Transverse colon (tissue), 3 donors: ENCODE results near the gene PDZD2.

Experiments used
- POLR2A ChIP-seq: fragments of 450-650 bp; IDR thresholded peaks from one replicate; pipeline ENCODE4 v1.6.1; 2016; ENCODE audit warnings: antibody characterized with exemption, mild to moderate bottlenecking, moderate library complexity
- TF ChIP-seq, protein P1 (sequence below), 5 experiments: fragments of 200-600 bp in 3 of 5; fragments of 450-650 bp in 2 of 5; sonication (generic) in 3 of 5; IDR thresholded peaks; 1 replicate in 2 of 5; 2 replicates in 3 of 5; pipeline ENCODE4 v1.5.1; 2016 to 2017; ENCODE audit warnings: antibody characterized with exemption in 5 of 5, inconsistent platforms in 3 of 5, mild to moderate bottlenecking in 2 of 5, moderate library complexity in 1 of 5

DNA sequence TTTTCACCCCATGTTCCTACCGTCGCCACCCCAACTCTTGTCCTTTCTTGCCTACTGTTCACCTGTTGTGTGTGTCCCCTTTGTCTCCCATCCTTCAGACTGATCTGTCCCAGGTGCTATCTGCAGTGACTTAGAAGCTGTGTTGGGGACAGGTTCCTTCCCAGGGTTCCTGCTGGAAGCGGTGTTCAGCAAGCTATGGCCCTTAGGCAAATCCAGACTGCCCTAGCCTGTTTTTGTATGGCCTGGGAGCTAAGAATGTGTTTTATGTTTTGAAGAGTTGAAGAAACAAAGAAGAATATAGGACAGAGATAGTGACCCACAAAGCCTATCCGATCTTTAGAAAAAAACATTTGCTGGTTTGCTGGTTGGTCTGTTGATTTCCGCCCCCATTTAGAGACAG, 298.8 kb downstream of the PDZD2 start:
- TF ChIP-seq, protein P1, sequence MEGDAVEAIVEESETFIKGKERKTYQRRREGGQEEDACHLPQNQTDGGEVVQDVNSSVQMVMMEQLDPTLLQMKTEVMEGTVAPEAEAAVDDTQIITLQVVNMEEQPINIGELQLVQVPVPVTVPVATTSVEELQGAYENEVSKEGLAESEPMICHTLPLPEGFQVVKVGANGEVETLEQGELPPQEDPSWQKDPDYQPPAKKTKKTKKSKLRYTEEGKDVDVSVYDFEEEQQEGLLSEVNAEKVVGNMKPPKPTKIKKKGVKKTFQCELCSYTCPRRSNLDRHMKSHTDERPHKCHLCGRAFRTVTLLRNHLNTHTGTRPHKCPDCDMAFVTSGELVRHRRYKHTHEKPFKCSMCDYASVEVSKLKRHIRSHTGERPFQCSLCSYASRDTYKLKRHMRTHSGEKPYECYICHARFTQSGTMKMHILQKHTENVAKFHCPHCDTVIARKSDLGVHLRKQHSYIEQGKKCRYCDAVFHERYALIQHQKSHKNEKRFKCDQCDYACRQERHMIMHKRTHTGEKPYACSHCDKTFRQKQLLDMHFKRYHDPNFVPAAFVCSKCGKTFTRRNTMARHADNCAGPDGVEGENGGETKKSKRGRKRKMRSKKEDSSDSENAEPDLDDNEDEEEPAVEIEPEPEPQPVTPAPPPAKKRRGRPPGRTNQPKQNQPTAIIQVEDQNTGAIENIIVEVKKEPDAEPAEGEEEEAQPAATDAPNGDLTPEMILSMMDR (IDR thresholded peaks at IDR 0.05), result no peak
- no peak for TF ChIP-seq POLR2A
